Left lung (tissue), 10 donors: Measurements from ENCODE around the gene ALDH1A1. TPM values are rescaled to one million over a fixed set of nuclear protein-coding genes. Genes with fewer than 3 reads are reported as not detected.
A peak's percentile ranks its signal among the peaks of the same experiment; 100 is the strongest.

Source experiments
- ATAC-seq: fragments of 200-7000 bp; cut with Tn5 transposase; one replicate; pipeline ENCODE4 v1.9.1; 2020; ENCODE audit warnings: moderate library complexity
- DNase-seq, 4 donors: peaks; one replicate each; pipeline ENCODE4 v3.0.0-alpha.2; 2013 to 2020
- H3K27ac ChIP-seq, 2 donors: fragments of 200-600 bp; sonication (generic) in 1 of 2; one replicate each; pipeline versions ENCODE4 v1.5.0 to v1.8.0; 2020 to 2021
- H3K27me3 ChIP-seq, 2 donors: fragments of 200-600 bp; sonication (generic) in 1 of 2; one replicate each; pipeline versions ENCODE4 v1.5.0 to v1.8.0; 2020 to 2021
- H3K36me3 ChIP-seq, 2 donors: fragments of 200-600 bp; sonication (generic) in 1 of 2; one replicate each; pipeline versions ENCODE4 v1.5.0 to v1.8.0; 2020 to 2021
- H3K4me1 ChIP-seq, 2 donors: fragments of 200-600 bp; one replicate each; pipeline ENCODE4 v1.8.0; 2021
- H3K4me3 ChIP-seq, 2 donors: fragments of 200-600 bp; sonication (generic) in 1 of 2; one replicate each; pipeline versions ENCODE4 v1.5.0 to v1.8.0; 2020 to 2021; ENCODE audit warnings: mild to moderate bottlenecking in 1 of 2
- H3K9me3 ChIP-seq, 2 donors: fragments of 200-600 bp; sonication (generic) in 1 of 2; one replicate each; pipeline versions ENCODE4 v1.5.0 to v1.8.0; 2020 to 2021
- intact Hi-C, 2 donors: fragments of 100-400 bp; cut with DNase I; formaldehyde crosslinking; loops; one replicate each; pipeline versions ENCODE4 v1.11.2 to v1.14.2; 2022
- polyA plus RNA-seq, 6 donors: library from polyadenylated mRNA; unstranded; fragments of 120-200 nt; gene quantifications; one replicate each; pipeline ENCODE4 v1.2.1, GENCODE V29; 2013; ENCODE audit not compliant: insufficient read length in 6 of 6
- total RNA-seq, 2 donors: library from RNA; stranded (reverse); fragmentation: NEBNext Ultra II Directional; extraction: Animal tissue kit (Norgen Biotek cat#: 25700); gene quantifications; one replicate each; pipeline ENCODE4 v1.2.1, GENCODE V29; 2021
- TF ChIP-seq, protein P1 (sequence below), 2 donors: fragments of 200-600 bp; sonication (generic) in 1 of 2; IDR thresholded peaks; one replicate each; pipeline versions ENCODE4 v1.5.0 to v1.8.0; 2021; ENCODE audit warnings: antibody characterized with exemption in 2 of 2
- donor health status: DM: no; HTN: yes; CAD: no.
- donor health status: DM: no; HTN: no; CAD: no.

The ALDH1A1 gene
- total and polyA plus RNA-seq, 8 donors = 23.2 to 126 (median 46.6) TPM

DNA sequence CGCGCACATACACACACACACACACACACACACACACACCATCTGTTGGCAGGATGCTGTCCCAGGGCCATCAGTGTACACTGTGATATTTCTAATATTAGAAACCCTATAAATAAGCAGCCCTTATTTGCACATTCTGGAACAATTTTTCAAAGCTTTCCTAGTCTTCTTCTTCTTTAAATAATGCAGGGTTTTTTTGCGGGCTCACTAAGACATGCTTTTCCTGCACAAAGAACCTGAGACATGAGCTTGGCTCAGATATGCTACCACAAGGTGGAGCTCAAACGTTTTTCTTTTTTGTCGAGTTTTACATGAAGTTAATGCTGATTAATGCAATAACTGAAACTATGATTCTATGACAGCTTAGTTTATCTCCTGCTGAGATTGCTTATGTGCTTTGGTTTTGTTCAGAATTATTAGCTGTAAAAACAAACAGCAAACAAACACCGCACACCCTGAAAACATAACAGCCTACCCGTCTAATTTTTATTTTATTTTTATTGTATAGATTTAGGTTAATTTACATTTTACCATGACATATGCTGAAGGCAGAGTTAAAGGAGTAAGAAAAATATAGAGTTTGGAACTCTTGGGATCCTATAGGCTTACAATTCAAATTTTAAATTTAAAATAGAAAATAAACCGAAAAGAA is 95.8 kb downstream of the ALDH1A1 start:
- peak in 1 of 4 donors; percentile 73 for DNase-seq
- no peaks in the 10 kb centered on the region for H3K4me1 ChIP-seq
- H3K27ac ChIP-seq = no peak overlapping the region
- TF ChIP-seq, protein P1, sequence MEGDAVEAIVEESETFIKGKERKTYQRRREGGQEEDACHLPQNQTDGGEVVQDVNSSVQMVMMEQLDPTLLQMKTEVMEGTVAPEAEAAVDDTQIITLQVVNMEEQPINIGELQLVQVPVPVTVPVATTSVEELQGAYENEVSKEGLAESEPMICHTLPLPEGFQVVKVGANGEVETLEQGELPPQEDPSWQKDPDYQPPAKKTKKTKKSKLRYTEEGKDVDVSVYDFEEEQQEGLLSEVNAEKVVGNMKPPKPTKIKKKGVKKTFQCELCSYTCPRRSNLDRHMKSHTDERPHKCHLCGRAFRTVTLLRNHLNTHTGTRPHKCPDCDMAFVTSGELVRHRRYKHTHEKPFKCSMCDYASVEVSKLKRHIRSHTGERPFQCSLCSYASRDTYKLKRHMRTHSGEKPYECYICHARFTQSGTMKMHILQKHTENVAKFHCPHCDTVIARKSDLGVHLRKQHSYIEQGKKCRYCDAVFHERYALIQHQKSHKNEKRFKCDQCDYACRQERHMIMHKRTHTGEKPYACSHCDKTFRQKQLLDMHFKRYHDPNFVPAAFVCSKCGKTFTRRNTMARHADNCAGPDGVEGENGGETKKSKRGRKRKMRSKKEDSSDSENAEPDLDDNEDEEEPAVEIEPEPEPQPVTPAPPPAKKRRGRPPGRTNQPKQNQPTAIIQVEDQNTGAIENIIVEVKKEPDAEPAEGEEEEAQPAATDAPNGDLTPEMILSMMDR (IDR thresholded peaks at IDR 0.05) = peak; percentile 38 to 53
- intact Hi-C loops = loop anchor here in 1 of 2 donors (5.0 kb wide), 1 partner anchor 220 kb away; no protein-coding TSS in a partner anchor
- no peaks in the 10 kb centered on the region for H3K36me3 ChIP-seq
- ATAC-seq = peak; percentile 80
- no peak overlapping the region for H3K4me3 ChIP-seq
- no peaks in the 10 kb centered on the region for H3K9me3 ChIP-seq
- H3K27me3 ChIP-seq = no peaks in the 10 kb centered on the region

DNA sequence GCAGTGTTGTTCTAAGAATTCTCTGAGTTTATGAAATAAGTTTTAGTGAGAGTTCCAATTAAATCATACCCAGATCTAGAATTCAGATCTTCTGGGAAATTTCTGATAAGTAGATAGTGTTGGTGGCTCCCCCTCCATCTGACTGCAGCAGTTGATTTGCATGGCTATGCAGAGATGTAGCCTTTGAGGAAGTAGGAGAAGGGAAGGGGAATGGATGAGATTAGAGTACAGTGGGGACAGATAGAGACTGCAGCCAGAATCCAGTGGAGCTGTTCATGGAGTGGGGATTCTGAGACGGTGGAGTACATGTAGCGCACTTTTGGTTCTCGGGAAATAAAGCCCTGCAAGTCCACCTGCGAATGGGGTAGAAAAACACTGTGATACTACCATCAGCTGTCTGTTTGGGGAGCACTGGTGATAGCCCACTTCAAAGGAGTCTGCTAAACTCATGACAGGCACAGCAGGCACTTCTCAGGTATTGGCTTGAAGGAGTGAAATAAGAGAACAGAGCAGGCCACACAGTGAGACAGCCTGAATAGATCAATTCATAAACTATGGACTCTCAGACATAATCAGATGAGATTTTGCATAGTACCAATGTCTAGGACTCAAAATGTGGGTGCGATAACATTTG is 96.8 kb downstream of the ALDH1A1 start:
- intact Hi-C loops = loop anchor here in 1 of 2 donors (5.0 kb wide), 1 partner anchor 221 kb away; no protein-coding TSS in a partner anchor
- Histone ChIP-seq H3K4me3 (no peak overlapping the region), H3K9me3 (no peaks in the 10 kb centered on the region), H3K4me1 (no peaks in the 10 kb centered on the region), H3K27ac (no peak overlapping the region), H3K36me3 (no peaks in the 10 kb centered on the region), H3K27me3 (no peaks in the 10 kb centered on the region)
- DNase-seq (no peak), ATAC-seq (no peak)
- TF ChIP-seq, protein P1 (IDR thresholded peaks at IDR 0.05) = no peak

DNA sequence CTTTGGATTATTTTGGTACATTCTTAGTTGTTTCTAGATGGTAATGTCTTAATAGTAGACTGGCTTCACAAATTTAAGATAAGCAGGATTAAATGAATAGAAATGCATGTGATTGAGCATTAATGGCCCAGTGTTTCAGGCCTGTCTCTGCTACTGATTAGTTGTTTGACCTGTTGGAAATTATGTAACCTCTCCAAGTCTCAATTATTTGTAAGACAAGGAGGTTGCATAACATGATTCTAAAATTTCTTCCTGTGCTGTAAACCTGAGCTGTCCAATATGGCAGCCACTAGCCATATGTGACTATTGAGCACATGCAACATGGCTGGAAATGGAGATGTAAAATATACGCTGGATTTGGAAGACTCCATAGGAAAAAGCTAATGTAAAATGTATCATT is 97.5 kb downstream of the ALDH1A1 start:
- peak; percentile 44 for ATAC-seq
- DNase-seq = no peak
- Histone ChIP-seq H3K27me3 (no peaks in the 10 kb centered on the region), H3K4me3 (no peak overlapping the region), H3K36me3 (no peaks in the 10 kb centered on the region), H3K9me3 (no peaks in the 10 kb centered on the region), H3K4me1 (no peaks in the 10 kb centered on the region), H3K27ac (no peak overlapping the region)
- intact Hi-C loops = loop anchor here in 1 of 2 donors (5.0 kb wide), 1 partner anchor 222 kb away; no protein-coding TSS in a partner anchor
- TF ChIP-seq, protein P1 (IDR thresholded peaks at IDR 0.05) = no peak

Other genes with a start within 250 kb of the ALDH1A1 start
- gene ANXA1, start 198.8 kb upstream of the ALDH1A1 start, total RNA-seq = 100 to 1,000 TPM; 387 to 563 TPM
- 100 to 1,000 TPM in 1 of 6 donors, 10 to 100 TPM in 5; 63.2 to 103 (median 91.7) TPM for gene ANXA1, start 198.8 kb upstream of the ALDH1A1 start, polyA plus RNA-seq